ENCODE measurements around the gene EFEMP2.

Gene EFEMP2

DNA sequence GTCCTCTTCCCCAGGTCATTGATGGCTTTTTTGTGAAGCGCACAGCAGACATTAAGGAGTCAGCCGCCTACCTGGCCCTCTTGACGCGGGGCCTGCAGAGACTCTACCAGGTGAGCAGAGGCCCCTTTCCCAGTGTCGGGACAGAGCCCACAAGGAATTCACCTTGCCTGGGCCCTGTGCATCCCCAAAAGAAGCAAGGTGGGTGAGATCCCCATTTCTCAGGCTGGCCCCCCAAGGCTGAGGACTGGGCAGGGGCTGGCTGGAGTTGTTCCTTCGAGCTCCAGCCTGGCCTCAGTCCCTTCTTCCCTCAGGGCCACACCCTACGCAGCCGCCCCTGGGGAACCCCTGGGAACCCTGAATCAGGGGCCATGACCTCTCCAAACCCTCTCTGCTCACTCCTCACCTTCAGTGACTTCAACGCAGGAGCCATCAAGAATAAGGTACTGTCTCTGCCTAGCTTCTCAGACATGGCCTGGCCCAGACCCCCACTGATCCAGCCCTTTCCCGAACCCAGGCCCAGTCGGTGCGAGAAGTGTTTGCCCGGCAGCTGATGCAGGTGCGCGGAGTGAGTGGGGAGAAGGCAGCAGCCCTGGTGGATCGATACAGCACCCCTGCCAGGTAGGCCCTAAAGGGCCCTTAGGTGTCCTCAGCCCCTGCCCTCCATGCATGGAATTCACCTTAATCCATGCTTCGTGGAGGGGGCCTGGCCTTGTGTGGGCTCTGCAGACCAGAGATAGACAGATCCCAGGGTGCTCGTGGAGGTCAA, 7.7 kb downstream of the EFEMP2 start:
- no peak for DNase-seq

DNA sequence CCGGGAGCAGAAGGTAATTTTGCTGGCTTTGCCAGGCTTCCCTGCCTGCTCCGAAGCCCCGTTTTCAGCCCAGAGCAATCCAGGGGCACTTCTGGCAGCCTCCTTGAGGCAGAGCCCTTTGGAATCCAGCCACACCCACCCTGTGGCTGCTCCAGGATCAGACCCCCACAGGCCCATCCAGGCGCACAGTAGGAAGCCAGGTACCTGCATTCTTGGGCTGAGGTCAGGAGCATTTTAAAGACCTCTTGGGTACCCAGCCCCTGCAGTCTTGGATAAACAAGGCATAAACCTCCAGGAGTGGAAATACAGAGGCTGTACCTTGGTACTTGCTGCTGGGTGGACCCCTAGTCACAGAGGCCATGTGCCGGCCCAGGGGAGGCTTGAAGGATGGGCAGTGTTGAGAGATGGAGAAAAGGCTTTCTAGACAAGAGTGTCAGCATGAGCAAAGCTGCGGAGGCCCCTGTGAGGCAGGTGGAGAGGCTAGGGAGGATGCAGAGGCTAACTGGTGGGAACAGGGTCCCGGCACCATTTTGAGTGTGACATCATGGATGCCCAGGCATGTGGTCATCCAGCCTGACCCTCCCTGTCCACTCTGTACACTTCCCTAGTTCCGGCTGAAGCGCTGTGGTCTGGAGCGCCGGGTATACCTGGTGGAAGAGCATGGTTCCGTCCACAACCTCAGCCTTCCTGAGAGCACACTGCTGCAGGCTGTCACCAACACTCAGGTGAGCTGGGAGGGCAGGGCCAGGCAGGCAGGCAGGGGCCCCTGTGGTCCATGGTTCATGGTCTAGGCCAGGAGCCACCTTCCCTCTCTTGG, 8.5 kb downstream of the EFEMP2 start:
- DNase-seq, result no peak

DNA sequence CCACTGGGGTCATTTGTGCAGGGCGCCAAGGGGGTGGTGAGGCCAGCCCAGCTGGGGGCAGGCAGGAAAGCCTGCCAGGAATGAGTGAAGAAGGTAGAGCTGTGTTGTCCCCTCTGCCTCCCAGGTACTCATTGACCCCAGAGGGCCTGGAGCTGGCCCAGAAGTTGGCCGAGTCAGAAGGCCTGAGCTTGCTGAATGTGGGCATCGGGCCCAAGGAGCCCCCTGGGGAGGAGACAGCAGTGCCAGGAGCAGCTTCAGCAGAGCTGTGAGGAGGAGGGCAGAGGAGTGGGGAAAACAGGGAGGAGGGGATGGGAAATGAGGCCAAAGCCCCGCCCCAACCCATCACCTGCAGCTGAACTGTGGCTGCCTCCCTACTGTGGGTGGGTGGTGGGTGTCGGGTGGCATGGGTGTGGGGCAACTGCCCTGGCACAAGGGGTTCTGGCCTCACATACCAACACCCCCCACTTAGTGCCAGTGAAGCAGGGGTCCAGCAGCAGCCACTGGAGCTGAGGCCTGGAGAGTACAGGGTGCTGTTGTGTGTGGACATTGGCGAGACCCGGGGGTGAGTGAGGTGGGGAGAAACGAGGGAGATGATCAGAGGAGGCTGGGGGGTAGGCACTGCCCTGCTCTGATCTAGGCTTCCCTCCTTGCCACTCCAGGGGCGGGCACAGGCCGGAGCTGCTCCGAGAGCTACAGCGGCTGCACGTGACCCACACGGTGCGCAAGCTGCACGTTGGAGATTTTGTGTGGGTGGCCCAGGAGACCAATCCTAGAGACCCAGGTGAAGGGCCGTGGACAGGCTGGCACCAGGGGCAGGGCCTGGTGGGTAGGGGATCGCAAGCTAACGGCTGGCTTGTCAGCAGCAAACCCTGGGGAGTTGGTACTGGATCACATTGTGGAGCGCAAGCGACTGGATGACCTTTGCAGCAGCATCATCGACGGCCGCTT, 9.4 kb downstream of the EFEMP2 start:
- DNase-seq, result no peak

DNA sequence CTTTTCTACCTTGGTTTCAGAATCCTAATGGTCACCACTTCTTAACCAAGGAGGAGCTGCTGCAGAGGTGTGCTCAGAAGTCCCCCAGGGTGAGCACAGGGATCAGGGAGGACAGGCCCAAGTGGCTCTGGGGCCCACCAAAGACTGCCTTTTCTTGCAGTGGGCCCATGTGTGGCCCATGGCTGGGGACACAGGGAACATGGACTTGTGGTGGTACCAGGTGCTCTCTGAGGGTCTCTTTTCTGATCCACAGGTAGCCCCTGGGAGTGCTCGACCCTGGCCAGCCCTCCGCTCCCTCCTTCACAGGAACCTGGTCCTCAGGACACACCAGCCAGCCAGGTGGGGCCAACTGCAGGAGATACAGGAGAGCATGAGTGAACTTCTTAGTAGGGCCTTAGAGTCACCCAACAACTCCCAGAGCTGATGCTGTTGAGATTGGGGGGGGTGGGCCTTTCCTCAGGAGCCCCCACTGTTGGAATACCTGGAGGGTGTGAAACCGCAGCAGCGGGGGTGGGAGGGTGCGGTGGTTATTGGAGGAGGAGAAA, 10.3 kb downstream of the EFEMP2 start:
- no peak for DNase-seq

GRCh38 chr11:65861533-65862183, 10.9 kb downstream of the EFEMP2 start:
- no peak for DNase-seq

DNA sequence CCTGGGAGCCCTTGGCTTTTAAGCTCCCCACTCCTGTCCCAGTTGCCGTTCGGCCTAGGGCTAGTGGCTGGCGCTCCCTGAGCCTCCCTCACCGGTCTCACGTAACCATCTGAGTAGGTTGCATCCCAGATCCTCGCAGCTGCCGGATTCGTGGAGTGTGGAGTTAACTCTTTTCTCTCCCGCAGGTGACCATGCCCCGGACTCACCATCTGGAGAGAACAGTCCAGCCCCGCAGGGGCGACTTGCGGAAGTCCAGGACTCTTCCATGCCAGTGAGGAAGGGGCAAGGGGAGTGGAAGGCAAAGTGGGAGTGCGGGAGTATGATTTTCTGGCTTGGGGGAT, 11.5 kb downstream of the EFEMP2 start:
- DNase-seq, result no peak

- peak; percentile 91 to 94 (median 92) for DNase-seq
These were observed 12.1 kb downstream of the EFEMP2 start, which contains the start of gene MUS81 for GRCh38 chr11:65860278-65861164. MUS81 (plus strand) TSS chr11:65860433; CDS start chr11:65860754, 321 bp downstream.

DNA sequence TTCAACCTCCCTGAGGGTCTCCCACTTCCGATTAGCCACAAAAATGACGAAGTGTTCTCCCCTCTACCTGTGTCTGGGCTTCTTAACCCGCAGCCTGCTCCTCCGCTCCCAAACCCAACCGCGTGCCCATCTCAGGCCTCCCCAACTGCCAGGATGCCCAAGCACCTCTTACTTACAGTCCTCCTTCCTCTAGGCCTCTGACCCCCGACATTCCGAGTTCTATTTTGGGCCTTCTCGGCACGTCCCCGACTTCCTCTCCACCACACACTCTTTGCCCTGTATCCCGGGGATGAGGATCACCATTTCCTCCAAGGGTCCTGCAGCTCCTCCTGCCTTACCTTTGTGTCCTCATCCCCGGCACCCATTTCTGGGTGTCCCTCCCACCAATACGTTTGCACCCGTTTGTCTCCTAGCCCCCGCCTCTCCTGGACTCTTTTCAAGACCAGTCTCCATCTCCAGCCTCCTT, 12.8 kb downstream of the EFEMP2 start:
- DNase-seq, result no peak

DNA sequence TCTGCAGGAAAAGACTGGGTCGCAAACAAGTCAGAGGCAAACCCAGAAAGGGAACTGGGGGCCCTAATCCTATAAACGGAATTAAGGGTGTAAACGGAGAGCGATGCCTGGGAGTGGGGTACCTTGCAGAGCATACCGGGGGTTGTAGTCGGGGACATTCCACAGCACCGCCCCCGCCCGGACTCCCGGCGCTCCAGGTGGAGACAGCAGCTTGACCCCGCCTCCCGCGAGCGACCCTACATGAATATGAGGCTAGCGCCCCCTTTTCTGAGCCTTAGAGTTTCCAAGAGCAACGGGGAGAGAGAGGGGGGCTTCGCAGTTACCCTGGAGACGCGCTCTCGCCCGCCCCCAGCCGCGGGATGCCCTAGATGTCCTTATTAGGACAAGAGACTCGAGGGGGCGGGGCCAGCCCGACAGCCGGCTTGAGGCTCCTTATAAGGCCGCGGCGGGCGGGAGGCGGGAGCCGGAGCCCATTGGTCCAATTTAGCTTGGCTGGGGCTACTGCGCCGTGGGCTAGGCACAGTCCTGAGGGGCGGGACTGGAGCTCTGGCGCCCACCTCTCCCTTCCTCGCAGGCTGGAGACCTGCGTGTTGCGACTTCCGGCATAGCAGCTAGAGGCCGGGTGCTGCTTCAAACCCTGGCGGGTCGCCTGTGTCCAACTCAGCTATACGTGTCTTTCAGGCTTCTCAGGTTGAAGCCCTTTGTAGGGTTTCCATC, 13.3 kb downstream of the EFEMP2 start:
- peak; percentile 88 to 94 (median 90) for DNase-seq

DNA sequence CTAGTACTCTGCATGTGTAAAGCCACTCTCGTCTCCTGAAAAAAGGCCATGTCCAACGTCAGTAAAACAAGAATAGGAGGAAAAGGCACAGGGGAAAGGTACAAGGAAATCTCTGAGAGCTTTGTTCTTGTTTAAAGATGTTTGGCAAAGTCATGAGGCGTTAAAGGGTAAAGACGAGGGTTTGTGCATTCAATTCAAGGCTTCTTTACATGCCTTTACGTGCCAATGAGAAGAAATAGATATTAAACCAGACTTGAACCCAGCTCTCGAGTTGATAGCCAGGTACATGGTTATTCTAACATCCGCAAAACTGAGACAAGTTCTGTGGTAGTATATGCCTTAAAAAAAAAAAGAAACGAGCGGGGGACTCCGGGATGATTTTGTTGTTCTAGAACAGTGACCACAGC, 13.9 kb downstream of the EFEMP2 start:
- no peak for DNase-seq

- peak; percentile 91 to 97 (median 94) for DNase-seq
These were observed 14.5 kb downstream of the EFEMP2 start, which contains the start of gene CFL1 for GRCh38 chr11:65857853-65858680. CFL1 (minus strand) TSS chr11:65858180; CDS start chr11:65858099, 81 bp downstream.

GRCh38 chr11:65857500-65857852, 15.1 kb downstream of the EFEMP2 start:
- DNase-seq, result peak; percentile 49 to 61 (median 55)

DNA sequence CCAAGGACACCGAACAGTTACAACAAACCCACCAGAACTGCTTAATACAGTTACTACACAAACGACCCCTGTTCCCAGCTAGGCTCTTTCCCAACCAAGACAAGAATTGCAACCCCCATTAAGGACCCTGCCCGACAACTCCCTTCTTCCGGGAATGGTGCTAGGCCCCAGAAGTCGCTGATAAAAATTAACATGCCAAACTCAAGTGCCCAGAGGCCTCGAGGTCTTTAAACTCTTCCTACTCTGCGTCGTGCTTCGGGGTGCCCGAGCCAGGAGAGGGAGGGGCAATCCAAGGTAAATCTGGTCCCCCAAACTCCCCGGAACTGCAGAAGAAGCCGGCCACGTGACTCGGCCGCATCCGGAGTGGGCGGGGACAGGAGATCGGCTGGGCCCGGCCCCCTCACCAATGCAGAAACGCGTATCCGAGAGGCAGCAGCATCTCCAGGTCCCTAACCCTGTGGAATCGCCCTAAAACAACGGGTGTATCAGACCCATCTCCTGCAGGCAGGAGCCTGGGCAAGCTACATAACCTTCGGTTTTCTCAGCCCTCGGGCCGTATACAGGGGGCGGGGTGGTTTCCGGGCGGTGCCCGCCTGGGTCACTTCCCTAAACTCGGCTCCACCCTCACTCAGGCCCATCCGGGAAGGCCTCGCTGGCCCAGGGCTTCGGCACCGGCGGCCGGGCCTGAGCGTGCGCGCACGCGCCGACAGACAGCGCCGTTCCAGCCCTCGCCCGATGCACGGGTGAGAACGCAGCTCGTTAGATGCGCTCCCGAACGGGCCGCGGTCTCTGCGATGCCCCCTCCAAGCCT, 15.7 kb downstream of the EFEMP2 start:
- DNase-seq, result peak; percentile 56 to 86 (median 65)

DNA sequence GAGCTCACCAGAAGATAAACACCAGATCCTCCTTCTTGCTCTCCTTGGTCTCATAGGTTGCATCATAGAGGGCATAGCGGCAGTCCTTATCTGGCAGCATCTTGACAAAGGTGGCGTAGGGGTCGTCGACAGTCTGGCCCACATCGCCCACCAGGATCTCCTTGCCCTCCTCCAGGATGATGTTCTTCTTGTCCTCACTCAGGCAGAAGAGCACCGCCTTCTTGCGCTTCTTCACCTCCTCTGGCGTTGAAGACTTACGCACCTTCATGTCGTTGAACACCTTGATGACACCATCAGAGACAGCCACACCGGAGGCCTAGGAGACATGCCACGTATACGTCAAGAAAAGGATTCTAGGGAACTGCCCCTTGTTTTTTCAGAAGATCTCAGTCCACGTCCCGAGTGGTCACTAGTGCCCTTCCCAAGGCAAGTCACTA, 16.7 kb downstream of the EFEMP2 start:
- DNase-seq, result no peak

GRCh38 chr11:65854852-65855837, 17.5 kb downstream of the EFEMP2 start:
- DNase-seq, result no peak

DNA sequence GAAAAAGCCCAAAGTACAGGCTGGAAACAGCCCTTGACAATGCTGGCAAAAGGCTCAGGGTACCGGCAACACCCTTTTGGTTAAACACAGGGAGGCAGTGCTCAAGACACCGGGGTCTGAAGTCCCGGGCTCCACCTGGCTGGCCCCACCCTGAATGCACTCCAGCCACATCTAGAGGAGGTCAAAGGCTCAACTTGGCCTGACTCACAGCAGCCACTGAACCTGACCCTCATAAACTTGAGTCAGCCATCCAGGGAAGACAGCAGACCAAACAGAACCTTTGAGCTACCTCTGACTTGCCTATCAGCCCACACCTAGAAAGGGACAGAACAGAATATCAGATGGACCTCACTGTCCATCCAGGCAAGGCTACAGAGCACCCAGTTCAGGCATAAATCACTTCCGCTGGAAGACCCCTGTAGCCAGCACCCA, 18.4 kb downstream of the EFEMP2 start:
- no peak for DNase-seq
